Type B pancreatic cell (in vitro differentiated cells): Measurements from ENCODE around the gene CFAP65. TPM values are rescaled to one million over a fixed set of nuclear protein-coding genes. Genes with fewer than 3 reads are reported as not detected.
A peak's percentile ranks its signal among the peaks of the same experiment; 100 is the strongest.

Experiments used
- DNase-seq: peaks from one replicate; pipeline ENCODE4 v3.0.0; 2021; ENCODE audit warnings: mixed read lengths; ENCODE audit not compliant: unreplicated experiment; ENCODE audit errors: extremely low spot score
- H3K27ac Mint-ChIP-seq: 2 replicates; pipeline ENCODE4 v1.8.0; 2021; ENCODE audit warnings: mild to moderate bottlenecking, mixed read lengths
- H3K27me3 Mint-ChIP-seq: 2 replicates; pipeline ENCODE4 v1.8.0; 2021; ENCODE audit warnings: mixed read lengths
- H3K36me3 Mint-ChIP-seq: 2 replicates; pipeline ENCODE4 v1.8.0; 2021; ENCODE audit warnings: mixed read lengths
- H3K4me1 Mint-ChIP-seq: one replicate; pipeline ENCODE4 v1.8.0; 2021; ENCODE audit warnings: mixed read lengths; ENCODE audit not compliant: unreplicated experiment
- H3K4me3 Mint-ChIP-seq: 2 replicates; pipeline ENCODE4 v1.8.0; 2021; ENCODE audit warnings: mild to moderate bottlenecking, mixed read lengths
- H3K9me3 Mint-ChIP-seq: 2 replicates; pipeline ENCODE4 v1.8.0; 2021; ENCODE audit warnings: mixed read lengths
- CTCF ChIP-seq: fragments of 200-600 bp; sonication (generic); conservative IDR thresholded peaks from 2 replicates; pipeline ENCODE4 v1.5.0; 2021; ENCODE audit warnings: antibody characterized with exemption, mild to moderate bottlenecking
- total RNA-seq: library from RNA; stranded (reverse); gene quantifications from 2 replicates; pipeline ENCODE4 v1.2.1, GENCODE V29; 2021; ENCODE audit warnings: low replicate concordance

The CFAP65 gene
- total RNA-seq, 1 donor from 2014 or later, result 2.1 TPM

GRCh38 chr2:218981881-218982585, 59.3 kb downstream of the CFAP65 start:
- DNase-seq, result no peak
- Mint-ChIP-seq H3K36me3 (no peaks in the 10 kb centered on the region), H3K27ac (no peak overlapping the region), H3K4me1 (peaks cover 3% of the 10 kb centered on the region), H3K27me3 (peaks cover 89% of the 10 kb centered on the region), H3K4me3 (peak overlapping the region; percentile 36), H3K9me3 (no peaks in the 10 kb centered on the region)
- no peak for TF ChIP-seq CTCF

DNA sequence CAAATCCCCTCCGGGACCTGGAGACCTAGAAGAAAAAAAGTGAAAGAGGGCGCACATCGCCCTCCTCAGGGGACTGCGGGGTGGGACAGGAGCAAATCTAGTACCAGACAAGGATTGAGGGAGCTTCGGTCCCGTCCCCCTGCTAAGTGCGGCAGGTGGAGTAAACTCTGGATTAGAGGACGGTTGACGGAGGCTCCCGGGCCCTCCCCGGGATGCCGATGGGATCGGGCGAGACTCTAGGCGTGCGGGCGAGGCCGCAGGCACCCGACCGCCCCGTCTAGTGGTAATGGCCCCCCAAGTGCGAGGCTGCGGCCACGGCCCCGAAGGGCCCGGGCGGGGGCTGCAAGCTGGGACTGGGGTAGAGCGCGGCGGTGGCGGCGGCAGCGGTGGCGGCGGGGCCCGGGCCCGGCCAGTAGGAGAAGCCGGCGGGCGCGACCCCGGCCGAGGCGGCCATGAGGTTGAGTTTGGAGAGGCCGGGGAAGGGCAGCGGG, 59.9 kb downstream of the CFAP65 start:
- Mint-ChIP-seq H3K36me3 (no peaks in the 10 kb centered on the region), H3K9me3 (no peaks in the 10 kb centered on the region), H3K4me1 (peaks cover 3% of the 10 kb centered on the region), H3K27me3 (peaks cover 89% of the 10 kb centered on the region), H3K27ac (peak overlapping the region; percentile 67), H3K4me3 (peak overlapping the region; percentile 77)
- no peak for DNase-seq
- no peak for TF ChIP-seq CTCF

DNA sequence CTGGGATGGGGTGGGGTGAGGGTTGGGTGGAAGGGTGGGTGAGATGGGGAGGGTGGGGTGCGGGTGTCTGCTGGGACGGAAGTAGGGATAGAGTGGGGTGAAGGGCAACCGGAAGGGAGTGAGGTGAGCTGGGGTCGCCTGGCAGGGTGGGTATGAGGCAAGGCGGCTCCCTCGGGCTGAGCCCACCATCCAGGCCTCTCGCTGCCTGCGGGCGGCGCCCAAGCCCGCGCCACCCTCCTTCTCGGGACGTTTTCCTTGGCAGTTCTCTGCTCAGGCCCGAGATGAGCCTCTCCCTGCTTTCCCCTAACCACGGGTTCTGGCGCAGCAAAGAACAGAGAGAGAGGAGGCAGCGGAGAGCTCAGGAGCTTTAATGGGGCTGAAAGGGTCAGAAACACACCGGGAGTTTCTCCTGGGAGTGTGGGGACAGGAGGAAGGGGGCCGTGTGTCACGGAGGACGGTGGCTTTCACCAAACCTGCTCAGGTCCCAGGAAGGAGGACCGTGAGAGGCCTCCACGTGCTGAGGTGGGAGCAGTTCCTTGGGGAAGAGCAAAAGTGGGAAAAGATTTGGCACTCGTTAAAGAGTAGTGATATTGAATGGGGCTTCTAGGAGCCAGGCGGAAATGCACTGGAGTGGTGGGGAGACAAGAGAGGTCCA, 60.5 kb downstream of the CFAP65 start:
- no peak for DNase-seq
- no peaks in the 10 kb centered on the region for H3K36me3 Mint-ChIP-seq
- peaks cover 89% of the 10 kb centered on the region for H3K27me3 Mint-ChIP-seq
- H3K9me3 Mint-ChIP-seq, result no peaks in the 10 kb centered on the region
- peak overlapping the region; percentile 77 for H3K4me3 Mint-ChIP-seq
- TF ChIP-seq CTCF, result no peak
- H3K4me1 Mint-ChIP-seq, result peaks cover 3% of the 10 kb centered on the region
- H3K27ac Mint-ChIP-seq, result peak overlapping the region; percentile 67

DNA sequence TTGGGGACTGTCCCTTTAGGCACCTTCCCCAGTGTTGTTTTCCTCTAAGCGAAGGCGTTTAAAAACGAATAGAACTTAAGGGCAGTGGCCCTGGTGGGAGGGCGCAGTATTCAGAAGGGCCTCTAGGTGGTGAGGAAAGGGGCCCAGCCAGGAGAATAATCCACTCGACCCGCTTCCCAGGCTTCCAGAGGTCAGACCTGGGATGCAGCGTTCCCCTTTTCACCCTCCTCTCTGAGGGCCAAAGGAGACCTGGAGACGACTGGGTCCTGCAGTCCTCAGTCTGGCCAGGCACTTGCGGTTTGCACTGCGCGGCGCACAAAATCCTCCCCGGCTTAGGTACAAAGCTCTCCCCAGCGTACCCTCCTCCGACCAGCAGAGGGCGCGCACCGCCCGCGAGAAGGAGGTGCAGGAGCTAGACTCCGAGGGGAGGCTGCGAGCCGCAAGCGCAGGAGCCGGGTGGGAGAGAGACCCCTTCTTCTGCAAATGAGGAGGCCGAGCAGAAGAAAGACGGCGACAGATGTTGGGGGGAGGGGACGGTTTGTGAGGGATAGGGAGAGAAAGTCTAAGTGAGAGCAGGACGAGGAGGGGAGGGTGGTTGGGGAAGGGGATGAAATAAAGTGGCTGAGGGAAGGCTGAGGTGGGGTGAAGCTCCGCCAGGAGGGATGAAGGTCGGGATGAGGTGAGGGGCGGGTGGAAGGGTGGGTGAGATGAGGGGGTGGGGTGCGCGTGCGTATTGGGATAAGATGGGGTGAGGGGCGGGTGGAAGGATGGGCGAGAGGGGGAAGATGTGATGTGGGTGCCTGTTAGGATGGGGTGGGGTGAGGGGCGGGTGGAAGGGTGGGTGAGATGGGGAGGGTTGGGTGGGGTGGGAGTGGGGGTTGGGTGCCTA, 61.2 kb downstream of the CFAP65 start:
- peak; percentile 99 for TF ChIP-seq CTCF
- H3K9me3 Mint-ChIP-seq, result no peaks in the 10 kb centered on the region
- peak; percentile 92 for DNase-seq
- H3K4me1 Mint-ChIP-seq, result peaks cover 3% of the 10 kb centered on the region
- peak overlapping the region; percentile 70 for H3K4me3 Mint-ChIP-seq
- H3K36me3 Mint-ChIP-seq, result no peaks in the 10 kb centered on the region
- H3K27me3 Mint-ChIP-seq, result peaks cover 90% of the 10 kb centered on the region
- peak overlapping the region; percentile 16 for H3K27ac Mint-ChIP-seq

DNA sequence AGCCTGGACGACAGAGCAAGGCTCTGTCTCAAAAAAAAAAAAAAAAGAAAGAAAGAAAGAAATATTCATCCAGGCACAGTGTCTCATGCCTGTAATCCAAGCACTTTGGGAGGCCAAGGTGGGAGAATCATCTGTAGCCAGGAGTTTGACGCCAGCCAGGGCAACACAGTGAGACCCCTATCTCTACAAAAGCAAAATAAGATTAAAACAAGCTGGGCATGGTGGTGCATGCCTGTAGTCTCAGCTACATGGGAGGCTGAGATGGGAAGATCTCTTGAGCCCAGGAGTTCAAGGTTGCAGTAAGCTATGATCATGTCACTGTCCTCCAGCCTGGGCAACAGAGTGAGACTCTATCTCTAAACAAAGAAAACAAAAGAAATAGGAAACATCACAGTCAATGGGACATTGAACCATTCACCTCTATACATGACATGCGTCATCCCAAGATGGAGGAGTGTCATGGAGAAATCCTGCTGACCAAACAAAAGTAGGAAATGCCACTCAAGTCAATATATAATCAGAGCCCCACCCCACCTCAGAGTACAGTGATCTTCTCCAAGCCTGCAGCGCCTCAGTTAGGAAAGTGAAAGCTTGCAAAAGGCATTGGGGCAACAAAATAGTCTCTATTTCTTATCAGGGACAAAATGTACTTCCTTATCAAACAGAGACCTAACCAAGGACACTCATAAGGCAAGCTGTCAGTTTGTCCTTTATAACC, 66.1 kb downstream of the CFAP65 start:
- no peaks in the 10 kb centered on the region for H3K36me3 Mint-ChIP-seq
- H3K27ac Mint-ChIP-seq, result no peak overlapping the region
- no peak for TF ChIP-seq CTCF
- no peak overlapping the region for H3K4me3 Mint-ChIP-seq
- no peaks in the 10 kb centered on the region for H3K9me3 Mint-ChIP-seq
- H3K4me1 Mint-ChIP-seq, result no peaks in the 10 kb centered on the region
- DNase-seq, result no peak
- H3K27me3 Mint-ChIP-seq, result peaks cover 86% of the 10 kb centered on the region
